WTC11 (cell line): ENCODE results near the gene NLGN1.

Source experiments
- CREM ChIP-seq: sonication (generic); formaldehyde crosslinking; IDR thresholded peaks from 2 replicates; pipeline ENCODE4 v1.8.1; 2022; ENCODE audit warnings: mild to moderate bottlenecking, missing genetic modification reagents, moderate library complexity
- JUN ChIP-seq: sonication (generic); formaldehyde crosslinking; IDR thresholded peaks from 2 replicates; pipeline ENCODE4 v1.8.0; 2023; ENCODE audit warnings: mild to moderate bottlenecking, missing genetic modification reagents
- MXD4 ChIP-seq: fragments of 250-450 bp; sonication (Bioruptor Pico); IDR thresholded peaks from 2 replicates; pipeline ENCODE4 v1.8.0; 2021; ENCODE audit warnings: mild to moderate bottlenecking, moderate library complexity, borderline replicate concordance
- PREB ChIP-seq: sonication (generic); formaldehyde crosslinking; IDR thresholded peaks from 2 replicates; pipeline ENCODE4 v1.8.1; 2022; ENCODE audit warnings: mild to moderate bottlenecking, missing genetic modification reagents, moderate library complexity, borderline replicate concordance
- STAT6 ChIP-seq: sonication (generic); formaldehyde crosslinking; conservative IDR thresholded peaks from 2 replicates; pipeline ENCODE4 v1.8.1; 2023; ENCODE audit warnings: mild to moderate bottlenecking, low read depth, missing genetic modification reagents, moderate library complexity
- USF2 ChIP-seq: sonication (generic); formaldehyde crosslinking; IDR thresholded peaks from 2 replicates; pipeline ENCODE4 v1.8.1; 2023; ENCODE audit warnings: mild to moderate bottlenecking, missing genetic modification reagents, moderate library complexity
- ZBTB21 ChIP-seq: sonication (generic); formaldehyde crosslinking; IDR thresholded peaks from 2 replicates; pipeline ENCODE4 v1.8.1; 2023; ENCODE audit warnings: mild to moderate bottlenecking, missing genetic modification reagents, borderline replicate concordance
- ZNF138 ChIP-seq: sonication (generic); formaldehyde crosslinking; conservative IDR thresholded peaks from 2 replicates; pipeline ENCODE4 v1.8.1; 2022; ENCODE audit warnings: mild to moderate bottlenecking, moderate library complexity, missing genetic modification reagents
- ZNF317 ChIP-seq: sonication (generic); formaldehyde crosslinking; IDR thresholded peaks from 2 replicates; pipeline ENCODE4 v1.8.1; 2023; ENCODE audit warnings: low read depth, mild to moderate bottlenecking, moderate library complexity, missing genetic modification reagents, borderline replicate concordance
- TF ChIP-seq, protein P1 (sequence below): fragments of 200-600 bp; IDR thresholded peaks from 2 replicates; pipeline ENCODE4 v1.8.0; 2022; ENCODE audit warnings: antibody characterized with exemption

DNA sequence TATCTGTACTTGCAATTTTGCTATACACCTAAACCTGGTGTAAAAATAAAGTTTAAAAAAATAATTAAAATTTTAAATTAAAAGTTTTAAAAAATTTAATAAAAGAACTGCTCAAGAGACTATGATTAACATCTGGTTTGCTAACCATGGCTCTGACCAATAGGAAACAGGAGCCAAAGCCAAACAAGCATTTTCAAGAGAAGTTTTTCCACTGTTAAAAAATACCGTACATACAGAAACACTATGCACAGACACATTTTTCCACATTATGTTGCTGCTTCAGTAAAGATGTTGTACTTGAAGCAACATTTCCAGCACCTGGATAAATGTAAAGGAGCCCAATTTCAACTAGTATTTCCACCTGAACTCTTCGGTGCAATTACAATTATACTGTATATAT lies 917.7 kb downstream of the NLGN1 start:
- TF ChIP-seq PREB, result no peak
- TF ChIP-seq ZNF317 (CRISPR knock-in tag), result no peak
- TF ChIP-seq JUN (CRISPR knock-in tag), result no peak
- no peak for TF ChIP-seq ZNF138 (CRISPR knock-in tag)
- TF ChIP-seq, protein P1, sequence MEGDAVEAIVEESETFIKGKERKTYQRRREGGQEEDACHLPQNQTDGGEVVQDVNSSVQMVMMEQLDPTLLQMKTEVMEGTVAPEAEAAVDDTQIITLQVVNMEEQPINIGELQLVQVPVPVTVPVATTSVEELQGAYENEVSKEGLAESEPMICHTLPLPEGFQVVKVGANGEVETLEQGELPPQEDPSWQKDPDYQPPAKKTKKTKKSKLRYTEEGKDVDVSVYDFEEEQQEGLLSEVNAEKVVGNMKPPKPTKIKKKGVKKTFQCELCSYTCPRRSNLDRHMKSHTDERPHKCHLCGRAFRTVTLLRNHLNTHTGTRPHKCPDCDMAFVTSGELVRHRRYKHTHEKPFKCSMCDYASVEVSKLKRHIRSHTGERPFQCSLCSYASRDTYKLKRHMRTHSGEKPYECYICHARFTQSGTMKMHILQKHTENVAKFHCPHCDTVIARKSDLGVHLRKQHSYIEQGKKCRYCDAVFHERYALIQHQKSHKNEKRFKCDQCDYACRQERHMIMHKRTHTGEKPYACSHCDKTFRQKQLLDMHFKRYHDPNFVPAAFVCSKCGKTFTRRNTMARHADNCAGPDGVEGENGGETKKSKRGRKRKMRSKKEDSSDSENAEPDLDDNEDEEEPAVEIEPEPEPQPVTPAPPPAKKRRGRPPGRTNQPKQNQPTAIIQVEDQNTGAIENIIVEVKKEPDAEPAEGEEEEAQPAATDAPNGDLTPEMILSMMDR, result no peak
- no peak for TF ChIP-seq ZBTB21
- TF ChIP-seq STAT6, result no peak
- TF ChIP-seq MXD4 (CRISPR knock-in tag), result no peak
- TF ChIP-seq CREM (CRISPR knock-in tag), result no peak
- TF ChIP-seq USF2, result no peak
